Measurements from ENCODE around the gene LSS.

Gene LSS

DNA sequence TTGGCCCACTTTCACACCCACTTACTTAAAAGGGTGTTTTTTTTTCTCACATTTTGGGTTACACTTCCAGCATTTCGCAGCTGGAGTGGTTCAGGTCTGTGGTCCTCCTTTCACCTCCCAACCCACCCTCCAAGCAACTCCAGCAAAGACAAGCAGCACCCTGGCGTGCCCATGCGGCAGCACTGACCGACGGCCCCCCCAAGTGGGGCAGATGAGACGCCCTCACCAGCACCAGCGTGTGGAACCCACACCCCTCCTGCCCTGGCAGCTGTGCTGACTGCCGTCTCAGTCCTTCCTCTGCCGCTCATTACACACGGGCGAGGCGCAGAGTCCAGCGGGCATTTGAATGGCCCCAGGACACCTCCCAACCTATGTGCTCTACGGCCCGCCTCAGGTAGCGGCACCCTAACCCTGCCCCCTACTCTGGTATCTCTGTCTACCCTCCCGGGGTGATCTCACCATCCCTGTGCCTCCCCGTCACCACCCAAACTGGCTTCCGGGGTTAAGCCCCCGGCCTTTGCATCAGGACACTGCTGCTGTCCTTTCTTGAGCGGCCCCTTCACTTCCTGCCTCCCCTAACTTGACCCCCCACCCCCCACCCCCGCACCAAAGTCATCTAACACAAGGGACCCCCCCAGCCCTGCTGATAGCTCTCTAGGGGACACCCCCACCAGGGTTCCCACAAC lies 10.9 kb downstream of the LSS start:
- no peak for DNase-seq

DNA sequence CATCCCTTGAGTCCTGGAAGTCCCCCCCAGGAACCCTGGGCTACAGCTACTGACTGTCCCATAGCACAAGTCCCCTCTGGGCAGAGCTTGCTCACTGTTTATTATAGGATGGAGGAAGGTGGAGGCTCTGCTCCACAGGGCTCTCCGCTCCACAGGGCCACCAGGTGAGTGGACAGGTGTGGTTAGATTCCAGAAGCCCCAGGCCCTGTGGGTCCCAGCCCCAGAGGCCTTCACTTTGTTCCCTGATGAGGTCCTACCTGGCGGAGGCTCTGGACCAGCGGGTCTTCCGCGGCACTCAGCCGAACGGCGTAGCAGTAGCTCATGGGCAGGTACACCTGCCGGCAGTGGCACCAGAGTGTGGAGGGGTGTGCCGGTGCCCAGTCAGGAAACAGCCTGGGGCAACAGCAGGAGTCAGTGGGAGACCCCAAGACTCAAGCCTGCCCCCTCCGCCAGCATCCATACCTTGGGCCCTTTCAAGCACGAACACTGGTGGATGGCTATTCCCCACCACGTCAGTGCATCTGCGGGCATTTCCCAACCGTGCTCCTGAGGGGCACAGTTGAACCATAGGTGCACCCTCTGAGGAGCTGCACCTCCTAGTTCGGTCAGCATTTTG lies 12.3 kb downstream of the LSS start:
- no peak for DNase-seq

DNA sequence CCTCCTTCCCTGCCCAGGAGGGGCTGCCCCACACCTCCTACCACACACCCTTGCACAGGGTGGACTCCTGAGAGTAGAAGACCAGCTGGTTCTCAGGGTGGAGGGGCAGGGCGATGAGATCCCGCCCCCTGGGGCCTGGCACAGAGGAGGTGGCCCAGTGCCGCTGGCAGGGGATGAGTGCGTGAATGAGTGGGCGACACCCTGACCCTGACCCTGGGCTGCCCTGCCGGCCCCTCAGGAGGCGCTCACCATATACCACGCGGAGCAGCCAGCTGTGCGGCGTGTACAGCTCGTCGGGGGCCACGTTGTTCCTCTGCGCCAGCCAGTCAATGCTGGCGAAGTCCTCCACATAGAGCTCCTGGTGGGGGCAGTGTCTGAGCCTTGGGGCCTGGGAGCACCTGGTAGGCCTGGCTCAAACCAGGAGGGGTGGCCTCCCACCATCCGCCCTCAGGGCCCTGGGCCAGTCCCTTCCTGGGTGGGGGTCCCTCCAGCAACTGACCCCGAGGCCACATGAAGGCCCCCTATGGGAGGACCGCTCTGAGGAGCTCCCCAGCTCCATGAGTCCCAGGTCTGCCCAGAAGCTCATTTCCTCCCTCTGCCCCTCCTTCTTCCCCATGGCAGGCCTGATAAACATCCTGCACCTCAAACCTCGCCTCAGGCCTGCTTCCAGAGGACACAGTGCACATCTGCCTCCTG lies 13.0 kb downstream of the LSS start:
- DNase-seq: no peak

DNA sequence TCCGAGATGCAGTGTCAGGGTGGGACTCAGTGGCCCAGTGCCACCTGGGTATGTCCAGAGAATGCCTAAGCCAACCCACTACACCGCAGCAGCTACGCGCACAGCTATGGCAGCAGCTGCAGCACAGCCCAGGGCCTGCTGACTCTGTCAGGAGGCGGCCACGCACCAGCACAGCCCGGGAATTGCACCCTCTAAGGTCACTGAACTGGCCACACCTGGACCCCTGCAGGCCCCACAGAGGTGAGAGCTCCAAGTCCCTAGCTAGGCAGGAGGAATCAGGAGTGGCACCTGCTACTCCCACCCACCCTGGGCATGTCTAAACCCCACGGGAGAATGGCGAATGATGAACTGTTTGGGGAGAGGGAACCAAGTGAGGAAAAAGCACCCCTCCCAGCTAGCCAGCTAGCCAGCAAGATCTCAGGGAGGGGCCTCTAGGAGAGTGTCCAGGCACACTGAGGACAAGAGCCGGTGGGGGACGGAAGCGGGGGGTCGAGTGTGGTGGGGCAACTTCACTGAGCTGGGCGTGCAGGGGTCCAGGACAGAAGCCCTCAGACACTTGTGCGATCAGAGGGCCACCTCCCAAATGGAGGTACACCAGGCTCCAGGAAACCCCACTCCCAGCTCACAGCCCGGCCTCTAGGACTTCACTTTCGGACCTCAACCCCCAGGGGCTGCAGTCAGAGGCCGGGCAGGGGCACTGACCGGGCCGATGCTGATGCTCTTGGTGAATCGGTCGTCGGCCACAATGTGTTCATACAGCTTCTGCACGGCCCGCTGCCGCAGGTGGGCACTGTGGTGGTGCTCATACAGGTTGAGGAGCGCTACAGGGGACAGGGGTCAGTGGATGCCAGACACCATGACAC lies 13.9 kb downstream of the LSS start:
- DNase-seq: no peak

DNA sequence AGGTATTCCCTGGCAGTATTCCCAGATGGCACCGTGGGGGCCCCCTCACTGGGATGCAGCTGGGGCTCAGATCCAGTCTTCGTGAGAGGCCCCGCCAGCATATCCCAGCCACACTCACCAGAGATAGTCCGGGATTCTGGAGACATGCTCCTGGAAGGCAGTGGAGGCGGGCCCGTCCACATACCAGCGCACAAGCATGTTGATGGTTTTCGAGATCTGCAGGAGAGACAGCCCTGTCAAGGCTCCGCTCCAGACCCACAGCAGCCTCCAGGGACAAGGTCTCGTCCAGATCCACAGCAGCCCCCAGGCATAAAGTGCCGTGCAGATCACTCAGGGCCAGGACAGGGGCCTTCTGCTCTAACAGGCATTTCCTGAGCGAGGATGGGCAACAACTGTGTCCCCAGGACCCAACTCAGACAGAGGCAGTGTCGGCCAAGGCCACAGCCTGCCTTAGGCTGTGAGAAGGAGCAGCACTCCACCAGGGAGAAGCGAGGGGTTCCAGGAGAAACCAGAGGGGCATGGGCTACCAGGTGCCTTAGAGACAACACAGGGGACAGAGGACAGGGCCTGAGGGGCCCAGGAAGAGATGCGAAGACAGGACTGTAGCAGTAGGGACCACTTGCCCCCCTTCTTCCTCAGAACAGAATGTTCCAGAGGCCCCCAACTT lies 14.8 kb downstream of the LSS start:
- DNase-seq: no peak

DNA sequence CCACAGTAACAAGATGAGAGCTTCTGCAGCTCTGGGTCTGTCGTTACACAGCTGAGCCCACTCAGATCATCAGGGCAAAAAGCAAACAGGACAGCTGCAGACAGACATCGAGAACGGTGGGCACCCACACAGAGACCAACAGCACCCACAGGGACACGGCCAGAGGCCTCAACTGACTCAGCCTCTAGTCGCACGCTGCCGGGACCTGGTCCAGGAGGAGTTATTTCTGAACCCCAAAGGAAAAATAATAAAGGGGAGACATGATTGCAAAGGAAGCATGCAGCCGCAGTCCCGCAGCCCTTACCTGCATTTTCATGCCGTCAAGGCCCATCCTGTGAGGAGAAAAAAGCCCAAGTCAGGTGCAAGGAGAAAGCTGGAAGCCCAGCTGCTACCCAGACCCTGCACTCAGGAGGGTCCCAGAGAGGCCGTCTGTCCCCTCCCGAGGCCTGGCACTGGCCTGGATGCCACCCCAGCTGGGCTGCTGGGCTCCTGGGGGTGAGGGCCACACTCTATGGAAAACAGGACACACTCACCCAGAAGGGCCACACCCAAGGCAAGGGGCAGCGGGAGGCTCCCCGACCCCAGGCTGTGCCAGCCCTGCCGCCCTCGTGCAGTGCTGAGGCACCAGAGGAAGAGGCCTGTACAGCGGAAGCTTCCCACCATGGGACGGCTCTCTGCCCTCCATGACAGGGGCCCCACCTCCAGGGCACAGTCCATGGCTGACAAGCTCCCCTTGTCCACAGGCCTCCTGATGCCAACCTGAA lies 15.7 kb downstream of the LSS start:
- no peak for DNase-seq

DNA sequence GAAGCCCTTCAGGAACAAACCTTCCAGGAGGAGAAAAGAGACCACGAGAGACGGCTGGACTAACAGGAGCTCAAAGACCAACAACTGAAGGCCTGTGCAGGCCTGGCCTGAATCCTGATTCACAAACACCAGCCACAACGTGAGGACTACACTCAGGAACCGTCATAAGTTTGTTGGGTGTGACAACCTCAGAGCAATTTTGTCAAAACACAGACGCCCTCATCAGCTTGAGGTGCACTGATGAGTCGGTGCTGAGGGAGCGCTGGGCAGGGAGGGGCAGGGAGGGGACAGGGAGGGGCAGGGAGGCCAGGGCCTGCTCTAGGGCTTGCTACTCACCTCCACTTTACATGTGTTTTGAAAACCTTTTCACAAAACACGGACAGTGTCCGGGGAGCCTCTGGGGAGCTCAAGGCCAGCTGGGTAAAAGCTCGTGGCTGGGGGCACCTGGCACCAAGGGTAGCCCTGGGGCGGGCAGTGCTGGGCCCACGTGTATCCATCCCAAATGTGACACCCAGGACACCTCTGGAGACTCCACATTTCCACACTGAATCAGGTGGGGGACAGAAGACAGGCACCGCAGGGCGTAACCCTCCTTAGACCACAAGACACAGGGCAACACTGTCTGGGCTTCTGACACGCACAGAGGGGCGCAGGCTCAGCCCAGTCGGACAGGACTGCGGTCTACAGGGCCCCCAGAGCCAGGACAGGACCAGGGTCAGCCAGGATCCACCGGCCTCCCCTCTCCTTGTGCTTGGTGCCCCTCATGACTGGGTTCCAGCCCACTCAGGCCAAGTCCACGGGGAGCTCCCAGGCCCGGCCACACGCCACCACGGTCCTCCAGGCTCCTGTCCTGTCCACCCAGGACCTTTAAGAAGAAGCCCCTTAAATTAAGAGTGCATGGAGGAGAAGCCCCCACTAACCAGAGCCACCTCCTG lies 16.5 kb downstream of the LSS start:
- no peak for DNase-seq

DNA sequence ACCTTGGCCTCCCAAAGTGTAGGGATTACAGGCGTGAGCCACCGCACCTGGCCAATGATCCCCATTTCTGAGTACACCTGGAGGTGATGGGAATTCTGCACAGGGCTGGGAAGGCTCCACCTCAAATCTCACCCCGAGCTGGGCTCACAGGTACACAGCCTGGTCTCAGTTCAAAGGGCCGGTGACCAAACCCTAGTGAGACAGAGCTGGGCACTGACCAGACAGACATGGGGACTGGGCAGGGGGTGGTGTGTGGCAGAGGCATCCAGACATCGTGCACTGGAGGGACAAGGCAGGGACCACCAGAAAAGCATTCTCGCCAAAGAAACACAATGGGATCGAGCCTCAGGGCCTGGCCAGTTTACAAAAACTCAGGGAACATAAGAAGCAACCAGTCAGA lies 17.2 kb downstream of the LSS start:
- DNase-seq: no peak

DNA sequence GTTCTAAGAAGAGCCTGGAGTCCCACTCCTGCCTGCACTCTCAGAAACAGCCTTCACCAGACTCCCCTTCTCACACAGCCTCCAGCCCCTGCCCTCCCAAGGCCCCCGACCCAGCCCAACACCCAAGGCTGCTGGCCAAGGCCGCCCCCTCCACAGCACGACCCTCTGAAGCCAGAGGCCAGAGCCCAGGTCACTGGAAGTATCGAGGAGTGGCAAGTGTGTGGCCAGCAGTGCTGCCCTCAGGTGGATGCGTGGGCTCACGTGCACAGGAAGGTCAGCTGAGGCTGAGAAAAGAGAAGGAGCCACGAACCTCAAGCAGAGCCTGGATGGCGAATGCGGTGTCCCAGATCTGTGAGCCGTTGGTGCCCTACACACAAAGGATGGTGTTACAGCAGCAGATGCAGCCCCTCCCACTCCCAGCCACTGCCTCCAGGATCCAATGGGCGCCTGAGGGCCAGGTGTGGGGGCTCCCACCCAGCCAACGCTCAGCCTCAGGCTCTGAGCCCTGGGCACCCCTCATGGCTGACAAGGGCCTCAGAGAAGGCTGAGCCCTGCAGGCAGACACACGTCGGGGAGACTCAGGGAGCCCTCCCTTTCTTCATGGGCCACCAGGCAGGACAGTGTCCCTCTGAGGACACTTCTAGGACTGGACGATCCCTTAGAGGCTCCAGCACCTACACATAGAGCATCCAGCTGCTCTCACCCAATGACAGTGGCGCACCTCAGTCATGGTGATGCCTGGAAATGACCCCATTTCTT lies 18.0 kb downstream of the LSS start:
- no peak for DNase-seq

DNA sequence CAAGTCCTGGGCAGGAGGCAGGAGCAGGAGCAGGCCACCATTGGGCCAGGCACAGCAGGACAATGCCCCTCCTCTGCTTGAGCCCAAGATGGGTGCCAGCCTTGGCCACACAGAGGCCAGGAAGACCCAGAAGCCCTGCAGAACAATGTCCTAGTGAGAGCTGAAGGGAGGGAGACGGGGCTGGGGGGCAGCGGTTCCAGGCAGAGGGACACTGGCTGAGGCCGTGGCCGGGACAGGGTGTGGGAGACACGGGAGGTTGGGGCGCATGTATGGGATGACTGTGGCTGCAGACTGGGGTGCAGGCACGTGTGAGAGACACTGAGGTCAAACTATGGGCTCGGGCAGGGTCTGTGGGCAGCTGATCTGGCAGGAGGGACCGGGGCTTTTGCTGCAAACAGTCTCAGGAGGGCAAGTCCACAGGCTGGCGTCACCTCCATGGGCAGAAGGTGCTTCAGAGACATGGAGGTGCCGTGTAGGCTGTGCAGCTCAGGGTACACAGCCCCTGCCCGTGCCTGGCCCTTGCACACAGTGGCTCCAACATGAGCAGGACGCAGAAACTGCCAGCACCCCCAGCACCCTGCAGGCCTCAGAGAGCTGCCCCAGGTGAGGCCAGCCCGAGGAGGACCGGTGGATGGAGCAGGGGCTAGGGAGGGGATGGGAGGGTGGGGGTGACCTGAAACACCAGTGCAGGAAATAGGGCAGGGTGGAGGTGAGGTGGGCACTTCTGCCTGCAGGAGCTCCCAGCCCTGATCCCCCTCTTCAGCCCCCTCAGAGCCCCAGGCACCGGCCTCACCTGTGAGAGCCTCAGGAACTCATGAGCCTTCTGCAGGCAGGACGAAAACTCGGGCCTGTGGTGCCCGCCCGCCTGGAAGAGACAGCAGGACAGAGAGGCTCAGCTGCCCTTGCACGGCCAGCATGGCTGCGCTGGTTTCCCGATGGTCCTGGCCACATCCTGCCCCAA lies 19.5 kb downstream of the LSS start:
- no peak for DNase-seq

DNA sequence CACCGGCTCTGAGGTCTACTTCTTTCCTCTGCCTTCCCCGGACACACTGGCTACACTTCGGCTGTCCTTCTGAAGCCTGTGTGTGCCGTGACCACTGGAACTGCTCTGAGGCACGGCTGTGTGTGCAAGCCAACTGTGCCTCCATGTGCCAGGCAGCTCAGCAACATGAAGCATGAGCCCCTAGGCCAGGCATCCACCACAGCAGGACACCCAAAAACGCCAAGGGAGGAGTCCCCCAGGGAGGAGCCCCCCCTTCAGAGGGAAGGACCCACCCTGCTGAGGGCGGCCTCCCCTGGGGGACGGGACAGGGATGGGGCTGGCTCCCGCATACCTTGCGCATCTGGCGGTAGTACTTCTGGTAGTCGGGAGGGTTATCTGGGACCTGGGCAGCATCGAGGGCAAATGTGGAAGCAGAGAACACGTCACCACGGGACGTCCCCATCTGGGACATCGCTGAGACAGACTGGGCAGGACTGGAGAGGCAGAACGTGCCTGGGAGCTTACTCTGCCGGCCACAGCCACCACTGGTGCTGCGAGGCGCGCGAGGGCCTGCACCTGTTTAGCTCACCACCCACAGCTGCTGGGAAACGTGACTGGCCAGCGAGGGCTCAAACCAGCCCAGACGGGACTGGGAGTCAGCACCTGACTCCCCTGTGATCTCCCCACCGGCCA lies 20.5 kb downstream of the LSS start:
- no peak for DNase-seq

DNA sequence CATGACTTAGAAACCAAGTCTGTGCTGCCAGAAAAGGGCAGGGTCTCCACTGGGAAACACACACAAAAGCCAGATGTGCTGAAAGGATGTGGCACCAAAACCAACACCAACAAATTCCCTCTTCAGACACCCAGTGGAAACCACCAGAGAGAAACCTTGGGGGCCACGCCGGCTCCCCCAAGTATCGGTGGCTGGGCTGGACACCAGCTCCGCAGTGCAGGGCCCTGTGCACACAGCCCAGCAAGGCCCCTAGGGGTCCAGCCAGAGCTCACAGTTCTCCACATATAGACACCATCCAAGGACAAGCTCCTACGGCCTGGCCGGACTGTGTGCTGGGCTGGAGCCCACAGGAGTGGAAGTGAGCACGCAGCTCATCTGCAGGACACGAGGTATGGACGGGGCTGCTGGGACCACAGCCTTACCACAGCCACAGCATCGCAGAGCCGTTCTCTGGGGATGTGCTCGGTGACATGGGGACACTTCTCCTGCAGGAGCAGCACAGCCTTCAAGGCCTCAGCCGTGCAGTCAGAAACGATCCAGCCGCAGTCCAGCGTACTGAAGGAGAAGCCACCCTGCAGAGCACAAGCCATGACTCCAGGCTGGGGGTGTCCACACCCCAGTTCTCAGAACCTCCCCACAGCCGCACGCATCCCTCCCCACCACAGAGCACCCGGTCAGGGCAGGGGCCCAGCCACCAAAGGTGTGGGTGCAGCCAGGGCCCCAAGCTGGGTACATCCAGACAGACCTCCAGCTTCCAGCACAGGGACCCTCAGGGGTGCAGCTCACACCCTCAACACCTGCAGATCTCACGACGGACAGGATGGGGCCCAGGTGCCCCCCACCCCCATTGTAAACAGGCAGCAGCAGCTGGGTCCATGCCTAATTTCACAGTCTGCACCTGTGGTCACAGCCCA lies 21.3 kb downstream of the LSS start:
- no peak for DNase-seq

DNA sequence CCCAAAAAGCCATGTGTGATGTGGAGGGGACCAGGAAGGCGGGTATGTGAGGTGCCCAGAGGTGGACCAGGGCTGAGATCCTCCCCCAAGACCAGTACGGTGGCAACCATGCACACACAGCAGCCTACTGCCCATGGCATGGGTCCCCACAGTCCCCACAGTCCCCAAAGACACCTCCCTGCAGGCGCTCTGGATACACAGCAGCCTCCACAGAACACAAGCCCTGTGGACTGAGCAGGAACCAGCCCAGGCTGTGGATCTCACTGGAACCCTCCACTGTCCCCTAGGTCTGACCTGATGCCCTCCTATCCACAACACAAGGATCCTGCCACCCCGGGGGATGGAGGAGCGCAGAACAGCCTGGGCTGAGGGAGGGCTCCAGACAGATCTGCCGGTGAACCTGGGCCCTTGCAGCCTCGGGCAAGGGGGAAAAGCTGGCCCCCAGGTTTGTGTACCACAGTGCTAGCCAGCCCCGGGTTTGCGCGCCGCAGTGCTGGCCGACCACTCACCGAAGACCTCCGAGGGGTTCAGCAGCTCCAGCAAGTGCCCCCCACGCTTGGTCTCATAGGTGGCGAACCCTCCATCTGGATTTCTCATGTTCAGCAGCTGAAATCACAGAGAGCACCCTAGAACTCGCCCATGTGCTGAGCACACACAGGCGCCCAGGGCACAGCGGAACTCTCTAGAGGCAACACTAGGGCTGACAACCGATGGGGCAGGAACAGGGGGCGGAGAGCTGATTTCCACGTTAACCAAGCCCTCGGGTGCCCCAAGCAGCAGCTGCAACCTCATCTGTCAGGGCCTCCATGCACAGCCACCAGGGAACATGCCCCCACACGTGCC lies 22.2 kb downstream of the LSS start:
- no peak for DNase-seq

DNA sequence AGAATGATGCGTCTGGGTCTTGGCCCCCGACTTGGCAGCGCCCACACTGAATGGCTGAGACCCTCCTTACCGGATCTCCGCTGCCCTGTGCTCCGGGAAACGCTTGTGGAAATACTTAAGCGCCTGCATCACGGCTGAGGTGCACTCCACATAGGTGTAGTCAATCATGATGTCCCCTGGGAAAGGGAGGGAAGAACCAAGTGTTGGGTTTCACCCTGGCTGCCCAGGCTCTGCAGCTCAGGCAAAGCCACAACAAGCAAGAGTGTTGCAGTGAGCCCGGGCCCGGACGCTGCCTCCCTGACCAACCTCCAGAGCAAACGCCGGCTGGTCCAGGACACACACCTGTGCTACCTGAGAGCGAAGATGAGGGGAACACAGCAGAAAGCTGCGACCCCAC lies 22.8 kb downstream of the LSS start:
- DNase-seq: no peak

DNA sequence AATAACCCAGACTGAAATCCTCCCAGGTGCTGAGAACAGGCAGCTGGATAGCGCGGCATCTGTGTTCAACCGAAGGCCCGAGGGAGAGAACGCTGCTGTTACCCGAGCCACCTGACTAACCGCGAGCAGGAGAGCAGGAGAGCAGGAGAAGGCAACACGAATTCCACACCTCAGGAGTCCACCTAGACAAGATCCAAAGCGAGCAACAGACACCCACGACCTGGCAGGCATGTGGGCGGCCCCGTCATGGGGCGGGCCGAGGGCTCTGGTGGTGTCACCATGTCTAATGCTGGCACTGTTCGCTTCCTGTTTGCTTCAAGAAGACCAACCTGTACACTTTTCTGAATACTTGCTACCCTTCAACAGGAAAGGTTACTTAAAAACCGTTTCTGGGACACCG lies 23.4 kb downstream of the LSS start:
- DNase-seq: no peak

DNA sequence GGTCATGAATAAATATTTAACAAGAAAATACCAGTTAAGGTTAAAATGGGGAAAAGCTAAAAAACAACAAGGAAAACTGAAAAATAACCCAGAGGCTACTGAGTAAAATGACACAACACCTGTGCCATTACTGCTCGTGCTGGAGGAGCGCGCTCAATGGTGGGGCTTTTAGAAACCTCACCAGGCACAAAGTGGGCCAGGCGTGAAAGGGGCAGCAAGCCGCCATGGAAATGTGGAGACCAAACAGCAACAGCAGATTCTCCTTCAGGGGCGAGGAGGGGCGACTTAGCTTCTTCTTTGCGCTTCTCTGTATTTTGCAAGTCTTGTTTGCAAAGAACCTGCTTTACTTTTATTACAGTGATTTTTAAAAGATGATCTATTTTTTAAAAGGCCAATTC lies 25.4 kb downstream of the LSS start:
- DNase-seq: no peak

Data from DMS 273 treated with DMSO at 0.1 percent for 48 hours (cell line).